CMK (cell line): ENCODE measurements around the gene NEK10.
A peak's percentile ranks its signal among the peaks of the same experiment; 100 is the strongest.
"Not testable (repeated sequence)": the region's sequence is repeated elsewhere in the genome, so short reads cannot be mapped to it uniquely, and the experiment has no call there.

Experiments used
- DNase-seq: peaks from one replicate; pipeline ENCODE4 v3.0.0-alpha.2; 2010; ENCODE audit warnings: low read depth

The NEK10 gene, protein sequence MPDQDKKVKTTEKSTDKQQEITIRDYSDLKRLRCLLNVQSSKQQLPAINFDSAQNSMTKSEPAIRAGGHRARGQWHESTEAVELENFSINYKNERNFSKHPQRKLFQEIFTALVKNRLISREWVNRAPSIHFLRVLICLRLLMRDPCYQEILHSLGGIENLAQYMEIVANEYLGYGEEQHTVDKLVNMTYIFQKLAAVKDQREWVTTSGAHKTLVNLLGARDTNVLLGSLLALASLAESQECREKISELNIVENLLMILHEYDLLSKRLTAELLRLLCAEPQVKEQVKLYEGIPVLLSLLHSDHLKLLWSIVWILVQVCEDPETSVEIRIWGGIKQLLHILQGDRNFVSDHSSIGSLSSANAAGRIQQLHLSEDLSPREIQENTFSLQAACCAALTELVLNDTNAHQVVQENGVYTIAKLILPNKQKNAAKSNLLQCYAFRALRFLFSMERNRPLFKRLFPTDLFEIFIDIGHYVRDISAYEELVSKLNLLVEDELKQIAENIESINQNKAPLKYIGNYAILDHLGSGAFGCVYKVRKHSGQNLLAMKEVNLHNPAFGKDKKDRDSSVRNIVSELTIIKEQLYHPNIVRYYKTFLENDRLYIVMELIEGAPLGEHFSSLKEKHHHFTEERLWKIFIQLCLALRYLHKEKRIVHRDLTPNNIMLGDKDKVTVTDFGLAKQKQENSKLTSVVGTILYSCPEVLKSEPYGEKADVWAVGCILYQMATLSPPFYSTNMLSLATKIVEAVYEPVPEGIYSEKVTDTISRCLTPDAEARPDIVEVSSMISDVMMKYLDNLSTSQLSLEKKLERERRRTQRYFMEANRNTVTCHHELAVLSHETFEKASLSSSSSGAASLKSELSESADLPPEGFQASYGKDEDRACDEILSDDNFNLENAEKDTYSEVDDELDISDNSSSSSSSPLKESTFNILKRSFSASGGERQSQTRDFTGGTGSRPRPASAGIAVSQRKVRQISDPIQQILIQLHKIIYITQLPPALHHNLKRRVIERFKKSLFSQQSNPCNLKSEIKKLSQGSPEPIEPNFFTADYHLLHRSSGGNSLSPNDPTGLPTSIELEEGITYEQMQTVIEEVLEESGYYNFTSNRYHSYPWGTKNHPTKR

DNA sequence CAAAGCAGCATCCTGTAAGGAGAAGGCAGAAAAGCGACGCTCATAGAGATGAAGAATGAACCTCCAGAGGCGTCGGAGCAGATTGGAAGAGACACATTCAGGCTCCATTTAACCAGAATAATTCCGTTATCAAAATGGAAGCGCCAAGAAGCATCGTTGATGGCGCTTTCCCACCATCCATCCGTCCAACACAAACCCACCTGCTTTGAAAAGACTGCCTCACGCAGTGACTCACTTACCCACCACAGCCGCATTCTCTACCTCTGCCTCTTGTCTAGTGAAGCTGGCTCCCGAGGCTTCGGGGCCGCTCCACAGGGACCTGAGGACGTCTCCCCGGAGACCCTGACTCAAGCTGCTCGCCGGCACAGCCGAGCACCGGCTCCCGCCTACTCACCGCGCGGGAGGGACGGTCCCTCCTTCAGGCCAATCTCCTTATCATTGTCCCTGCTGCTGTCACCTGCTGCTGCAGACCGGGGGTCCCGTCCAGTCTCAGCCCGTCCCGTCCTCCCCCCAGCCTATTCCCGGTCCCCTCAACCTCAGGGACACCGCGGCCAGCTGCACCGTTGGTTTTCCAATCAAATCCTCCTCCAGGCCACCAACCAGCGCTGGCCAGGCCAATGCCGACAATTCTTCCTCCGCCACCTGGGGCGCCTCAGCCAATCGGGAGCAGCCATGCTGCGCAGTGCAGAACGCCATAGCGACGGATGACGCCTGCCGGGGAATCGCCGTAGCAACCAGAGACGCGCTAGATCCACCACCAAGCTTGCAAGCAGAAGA lies at the start of gene NEK10:
NEK10 (minus strand) TSS at position 553 of the 777 bp plus-strand sequence. CDS start 16,501 bp downstream, outside the sequence.
- peak; percentile 12 for DNase-seq

GRCh38 chr3:27415202-27415601 lies 46.0 kb upstream of the NEK10 start:
- DNase-seq: no peak

DNA sequence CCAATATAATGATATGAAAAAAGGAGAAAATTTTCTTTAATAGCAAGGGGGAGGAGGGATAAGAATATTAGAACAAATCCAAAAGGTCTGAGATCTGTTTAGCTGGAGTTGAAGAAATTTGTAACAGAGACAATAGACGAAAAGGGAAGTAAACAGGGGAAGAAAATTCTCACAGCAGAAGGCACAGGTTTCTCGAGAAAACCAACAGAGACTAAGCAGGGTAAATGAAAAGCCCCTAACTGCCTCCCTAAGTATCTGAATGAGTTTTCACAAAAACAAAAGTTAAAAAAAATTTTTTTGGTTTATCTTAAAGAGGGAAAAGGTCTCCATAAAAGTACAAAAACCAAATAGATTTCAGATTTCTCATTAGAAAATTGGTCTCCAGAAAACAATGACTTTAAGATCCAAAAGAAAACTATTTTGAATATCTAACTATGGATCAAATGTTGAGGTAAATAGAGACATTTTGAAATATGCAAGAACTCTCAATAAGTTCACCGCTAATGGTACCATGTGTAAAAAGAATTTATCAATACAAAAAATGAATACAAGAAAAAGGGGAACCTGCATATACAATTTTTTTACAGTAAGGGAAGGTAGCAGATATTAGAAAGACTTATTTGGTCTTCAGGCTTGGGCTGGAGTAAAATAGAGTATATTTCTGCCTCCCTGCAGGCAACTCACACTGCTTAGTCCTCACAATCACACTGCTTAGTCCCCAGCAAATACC lies 23.9 kb upstream of the NEK10 start:
- DNase-seq: no peak

GRCh38 chr3:27392414-27392813 lies 23.2 kb upstream of the NEK10 start:
- DNase-seq: not testable (repeated sequence)

DNA sequence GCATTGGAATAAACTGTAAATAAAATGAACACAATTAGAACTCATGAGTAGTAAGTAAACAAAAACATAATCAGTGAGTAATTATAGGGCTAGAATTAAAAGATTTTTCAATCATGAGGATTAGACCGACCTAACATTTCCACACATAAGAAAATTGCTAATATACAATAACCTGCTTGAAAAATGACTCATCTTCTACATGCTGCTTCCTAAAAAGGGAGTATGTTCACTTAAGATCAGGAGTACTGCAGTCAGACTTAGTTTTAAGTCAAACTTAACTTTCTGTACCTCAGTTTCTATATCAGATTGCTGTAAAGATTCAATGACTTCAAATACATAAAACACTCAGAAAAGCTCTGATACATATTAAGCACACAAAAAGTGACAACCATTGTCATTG lies 22.6 kb upstream of the NEK10 start:
- no peak for DNase-seq

DNA sequence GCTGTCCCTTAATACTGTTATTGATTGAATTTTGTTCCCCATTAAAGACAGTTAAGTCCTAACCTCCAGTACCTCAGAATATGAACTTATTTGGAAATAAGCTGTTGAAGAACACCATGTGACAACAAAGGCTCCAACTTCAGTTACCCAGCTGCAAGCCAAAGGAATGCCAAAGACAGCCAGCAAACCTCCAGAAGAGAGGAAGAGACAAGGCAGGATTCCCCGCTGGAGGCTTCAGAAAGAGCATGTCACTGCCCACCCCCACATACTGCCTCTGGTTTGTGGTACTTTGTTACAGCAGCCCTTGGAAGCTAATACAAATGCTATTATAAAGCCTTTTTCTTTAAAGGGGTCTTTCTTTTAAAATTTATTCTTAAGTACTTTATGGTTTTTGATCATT lies 18.4 kb upstream of the NEK10 start:
- DNase-seq: no peak

- no peak for DNase-seq
These were observed 16.3 kb upstream of the NEK10 start for GRCh38 chr3:27385504-27385903.

DNA sequence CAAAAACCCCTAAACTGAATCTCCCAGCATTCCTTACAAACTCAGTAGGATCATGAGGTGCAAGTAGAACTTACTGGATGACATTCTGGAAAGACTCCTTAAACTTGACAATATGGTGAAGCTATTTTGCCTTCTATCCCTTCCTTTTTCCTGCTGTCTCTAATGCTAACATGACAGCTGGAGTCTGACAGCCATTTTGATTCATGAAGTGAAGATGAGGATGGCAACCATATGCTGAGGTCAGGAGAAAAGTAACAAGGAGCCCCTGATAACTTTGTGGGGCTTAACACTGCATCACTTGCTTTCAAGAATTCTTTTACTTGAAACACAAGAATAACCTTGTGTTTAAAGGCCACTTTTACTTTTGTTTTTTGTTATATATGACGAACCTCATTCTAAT lies 15.0 kb upstream of the NEK10 start:
- no peak for DNase-seq

DNA sequence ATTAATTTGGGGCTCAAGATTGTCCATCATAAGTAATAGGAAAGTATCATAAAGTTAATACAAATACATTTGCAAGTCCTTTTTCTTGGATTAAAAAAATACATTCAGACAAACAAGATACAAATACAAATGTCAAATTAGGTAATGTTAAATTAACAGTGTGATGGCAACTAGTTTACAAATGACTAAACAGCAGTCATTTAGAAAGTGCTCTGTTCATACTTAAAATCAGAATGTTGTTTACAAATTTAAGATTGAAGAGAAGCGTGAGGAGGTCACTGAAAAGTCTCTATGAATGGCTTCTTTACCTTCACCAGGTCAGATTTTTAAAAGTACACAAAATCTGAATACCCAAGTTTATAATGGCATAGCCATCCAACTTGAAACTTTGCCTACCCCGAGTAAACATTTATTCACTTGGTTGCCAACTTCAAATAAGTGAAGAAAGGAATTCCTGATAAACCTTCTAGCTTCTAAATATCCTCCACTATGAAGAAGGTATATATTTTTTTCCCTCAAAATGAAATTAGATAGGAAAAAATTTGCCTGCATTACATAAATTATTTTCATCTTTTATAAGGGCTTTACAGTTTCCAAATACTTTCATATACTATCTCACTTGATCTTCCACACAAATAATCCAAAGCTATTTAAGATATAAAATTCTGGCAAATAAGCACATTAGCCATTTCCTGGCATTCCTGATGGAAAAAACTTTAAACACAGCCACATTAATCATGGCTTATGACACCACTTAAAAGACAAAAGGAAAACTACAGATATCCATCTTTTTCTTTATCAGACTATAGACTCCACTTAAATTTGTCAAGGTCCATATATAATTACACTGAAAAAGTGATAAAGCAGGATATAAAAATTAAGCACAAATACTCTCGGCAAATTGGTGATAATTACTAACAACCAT lies 11.5 kb upstream of the NEK10 start:
- DNase-seq: no peak

DNA sequence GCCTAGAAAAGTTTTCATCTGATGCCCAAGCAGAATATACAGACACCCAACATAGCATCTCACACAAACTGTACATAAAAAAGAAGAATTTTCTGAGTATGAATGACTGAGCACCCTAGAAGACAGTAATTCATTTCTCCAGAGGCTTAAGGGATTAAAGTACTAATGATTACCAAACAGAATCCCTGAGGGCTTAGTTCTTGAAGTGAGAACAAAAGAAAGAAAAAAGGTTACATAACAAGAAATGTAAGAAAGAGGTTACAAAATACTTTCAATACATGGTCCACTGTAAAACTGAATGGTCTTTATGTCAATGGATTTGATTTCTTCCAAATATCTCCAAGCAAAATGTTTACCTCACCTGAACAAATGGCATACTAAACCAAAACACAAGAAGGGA lies 9.1 kb upstream of the NEK10 start:
- DNase-seq: no peak

DNA sequence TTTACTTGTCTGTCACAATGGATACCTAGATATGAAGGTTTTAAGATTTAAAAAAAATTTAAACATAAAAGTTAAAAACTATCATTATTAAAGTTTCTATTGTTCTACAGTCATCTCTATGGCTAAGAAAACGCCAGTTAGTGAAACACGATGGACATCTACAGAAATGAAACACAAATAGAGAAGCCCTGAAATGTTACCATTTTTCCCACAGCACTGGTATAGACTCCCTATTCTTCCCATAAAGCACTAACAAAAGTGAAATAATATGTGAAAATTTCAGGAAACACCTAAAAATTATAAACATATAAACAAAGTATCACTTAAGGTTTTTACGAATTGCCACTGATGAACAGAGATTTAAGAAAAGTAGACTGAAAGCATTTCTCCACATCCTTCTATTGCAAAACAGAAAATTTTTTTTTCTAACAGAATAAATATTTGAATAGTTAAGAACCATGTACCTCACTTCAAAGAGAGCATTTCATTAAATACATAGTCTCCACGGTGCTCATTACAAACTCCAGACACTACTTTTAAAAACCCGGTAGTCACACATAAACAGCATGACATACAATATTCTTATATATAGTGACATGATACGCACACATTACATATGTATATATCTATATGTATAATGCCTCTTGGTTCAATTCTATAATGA lies 7.1 kb upstream of the NEK10 start:
- no peak for DNase-seq

DNA sequence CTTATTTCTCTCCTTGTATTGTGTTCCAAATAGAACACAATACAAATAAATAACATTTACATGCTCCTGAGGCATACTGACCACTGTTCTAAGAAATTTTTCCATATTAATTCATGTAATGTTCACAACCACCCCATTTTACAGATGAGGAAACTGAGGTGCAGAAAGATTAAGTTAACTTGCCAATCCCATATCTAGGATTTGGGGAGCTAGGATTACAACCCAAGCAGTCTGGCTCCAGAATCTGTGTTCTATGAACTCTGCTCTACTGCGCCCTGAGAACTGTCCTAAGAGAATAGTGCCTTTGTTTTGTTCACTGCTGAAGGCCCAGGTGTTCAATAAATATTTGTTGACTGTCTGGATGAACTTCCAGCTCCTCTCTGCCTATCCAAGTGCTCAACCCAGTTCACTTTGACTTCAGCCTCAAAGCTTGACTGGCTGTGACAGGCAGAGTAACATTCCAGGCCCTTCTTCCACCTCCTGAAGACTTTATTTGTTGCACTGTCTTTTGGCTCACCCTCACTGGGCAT lies 3.1 kb downstream of the NEK10 start:
- no peak for DNase-seq

DNA sequence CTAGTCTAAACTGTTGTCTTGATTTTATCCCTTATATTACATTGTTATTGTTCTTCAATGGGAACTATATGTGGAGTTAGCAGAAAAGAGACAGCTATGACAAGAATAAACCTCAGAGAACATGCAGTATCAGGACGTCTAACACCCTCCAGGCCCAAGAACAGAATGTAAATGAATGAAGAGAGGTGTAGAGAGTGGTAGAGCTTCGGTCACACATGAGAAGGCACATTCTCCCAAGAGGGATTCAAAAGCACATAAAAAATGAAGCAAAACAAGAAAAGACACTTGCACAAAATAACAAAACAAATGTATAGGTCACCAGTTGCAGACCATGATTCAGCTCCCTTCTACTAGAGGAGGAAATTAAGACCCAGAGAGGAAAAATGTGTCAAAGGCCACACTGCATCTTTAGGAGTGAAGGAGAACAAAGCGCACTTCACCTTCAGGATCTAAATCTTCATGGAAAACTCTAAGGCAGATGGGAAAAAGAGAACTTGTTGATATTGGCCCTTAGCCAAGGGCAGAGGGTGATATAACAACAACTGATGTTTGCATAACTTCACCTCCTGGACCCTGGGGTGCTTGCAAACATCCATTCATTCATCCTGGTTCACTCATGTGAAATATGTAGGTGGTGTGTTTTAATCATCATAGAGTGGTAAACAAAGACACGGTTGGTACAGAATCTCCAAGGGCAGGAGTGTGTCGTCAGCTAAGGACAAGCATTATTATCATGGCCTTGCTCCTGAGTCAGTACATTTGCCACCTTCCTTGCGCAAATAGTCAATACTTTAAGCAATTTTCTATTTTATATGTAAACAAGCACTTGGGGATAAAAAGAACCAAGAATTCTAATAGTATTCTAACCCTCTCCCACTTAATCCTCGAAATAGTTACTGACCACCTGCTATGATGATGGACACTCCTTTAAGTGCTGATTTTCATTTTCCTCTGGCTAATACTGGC lies 8.8 kb downstream of the NEK10 start:
- DNase-seq: no peak

DNA sequence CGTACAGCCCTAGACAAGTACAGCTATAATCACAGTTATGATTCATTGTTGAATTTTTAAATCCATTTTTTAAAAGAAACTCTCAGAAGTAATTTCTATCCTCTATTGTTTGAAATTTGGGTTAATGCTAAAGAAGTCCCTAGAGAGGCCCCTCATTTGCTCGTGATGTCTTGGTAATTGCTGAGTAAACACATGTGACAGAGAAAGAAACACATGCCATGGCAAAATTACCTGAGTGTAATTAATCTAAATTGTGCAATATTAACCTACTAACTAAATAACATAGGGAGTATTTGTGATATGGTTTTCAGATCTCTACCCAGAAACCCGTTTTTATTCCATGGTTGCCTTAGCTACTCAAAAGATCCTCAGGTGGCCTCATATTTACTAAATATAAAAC lies 10.8 kb downstream of the NEK10 start:
- no peak for DNase-seq

DNA sequence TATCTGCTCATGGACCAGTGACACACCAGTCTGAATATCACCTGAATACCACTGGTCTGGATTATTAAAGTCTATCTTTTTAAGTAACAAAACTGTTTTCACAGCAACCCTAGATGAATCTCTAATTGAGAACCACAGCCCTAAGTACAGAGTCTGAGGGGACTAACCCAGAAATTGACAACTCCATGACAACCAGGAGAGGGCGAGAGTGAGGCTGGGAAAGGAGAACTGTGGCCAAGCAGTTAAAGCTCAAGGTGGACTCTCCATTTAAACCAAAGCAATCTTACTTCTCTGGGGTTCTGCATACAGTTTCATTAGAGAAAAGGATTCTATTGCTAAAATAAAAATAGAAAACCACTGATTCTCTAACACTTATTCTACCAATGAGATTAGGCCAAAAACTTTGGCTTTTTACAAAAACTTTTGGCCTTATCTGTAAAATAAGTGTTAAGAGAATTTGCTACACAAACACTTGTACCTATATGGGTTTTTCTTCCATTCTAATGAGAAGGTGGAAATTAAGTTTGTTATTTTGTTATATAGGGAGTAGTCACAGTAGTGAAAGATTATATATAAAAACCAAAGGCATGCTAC lies 11.4 kb downstream of the NEK10 start:
- DNase-seq: peak; percentile 31

- DNase-seq: no peak
These were observed 12.2 kb downstream of the NEK10 start for GRCh38 chr3:27356976-27357375.

DNA sequence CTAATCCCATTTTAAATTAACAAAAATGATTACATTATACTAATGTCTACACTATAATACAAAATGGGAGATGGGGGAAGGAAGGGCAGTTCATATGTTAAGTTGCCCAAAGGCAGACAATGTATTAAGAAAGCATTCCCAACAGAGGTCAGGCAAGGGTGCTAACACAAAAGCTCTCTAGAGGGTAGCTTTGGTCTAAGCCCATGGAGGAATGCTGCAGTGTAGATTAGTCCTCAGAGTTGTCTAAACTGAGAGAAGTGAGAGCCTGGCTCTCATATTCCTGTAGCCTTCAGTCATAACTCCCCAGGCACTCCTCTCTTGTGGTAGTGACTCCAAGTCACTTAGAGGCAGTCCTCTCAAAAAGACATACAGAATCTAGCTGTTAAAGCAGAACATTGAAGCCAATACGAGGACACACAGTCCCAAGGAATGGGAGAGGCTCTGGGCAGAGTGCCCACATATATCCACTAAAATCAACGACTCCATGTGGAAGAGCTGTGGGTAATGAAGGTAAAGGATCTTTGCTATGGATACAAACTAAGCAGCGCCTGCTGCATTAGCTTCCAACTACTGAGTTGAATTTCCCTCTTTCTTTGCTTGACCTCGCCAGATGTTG lies 14.5 kb downstream of the NEK10 start:
- DNase-seq: no peak
